ENCODE data around the gene KRT85.

- no peak for TF ChIP-seq CTCF (IDR thresholded peaks at IDR 0.05)
- no peak for TF ChIP-seq POLR2A (IDR thresholded peaks at IDR 0.05)
Observed at GRCh38 chr12:52392465-52393007, 25.3 kb upstream of the KRT85 start.

Data from testis (tissue), 2 donors.